ENCODE measurements around the gene RUNX3.
A peak's percentile ranks its signal among the peaks of the same experiment; 100 is the strongest.
"Not testable (repeated sequence)": the region's sequence is repeated elsewhere in the genome, so short reads cannot be mapped to it uniquely, and the experiment has no call there.

Gene RUNX3

DNA sequence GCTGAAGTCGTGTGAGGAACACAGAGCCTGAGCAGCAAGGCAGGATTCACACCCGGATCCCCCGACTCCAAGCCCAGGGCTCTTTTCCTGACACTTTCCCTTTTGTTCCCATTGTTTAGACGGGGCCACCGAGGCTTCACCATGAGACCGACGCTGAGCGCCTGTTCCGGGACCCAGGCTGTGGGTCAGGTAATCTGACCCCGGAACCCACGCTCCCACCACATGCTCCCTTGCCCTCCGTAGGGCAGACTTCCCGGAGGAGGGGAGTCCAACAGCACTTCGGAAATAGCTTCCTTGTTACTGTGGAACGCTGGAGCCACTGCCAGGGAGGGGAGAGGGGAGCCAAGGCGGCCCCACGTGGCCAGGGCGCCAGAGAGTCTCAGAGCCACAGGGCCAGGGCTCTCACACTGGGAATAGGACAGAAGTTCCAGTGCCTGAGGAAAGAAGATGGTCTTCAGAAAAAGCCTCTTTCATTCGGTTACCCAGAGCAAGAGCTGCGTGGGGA is 18.4 kb downstream of the RUNX3 start:
- DNase-seq, result no peak

DNA sequence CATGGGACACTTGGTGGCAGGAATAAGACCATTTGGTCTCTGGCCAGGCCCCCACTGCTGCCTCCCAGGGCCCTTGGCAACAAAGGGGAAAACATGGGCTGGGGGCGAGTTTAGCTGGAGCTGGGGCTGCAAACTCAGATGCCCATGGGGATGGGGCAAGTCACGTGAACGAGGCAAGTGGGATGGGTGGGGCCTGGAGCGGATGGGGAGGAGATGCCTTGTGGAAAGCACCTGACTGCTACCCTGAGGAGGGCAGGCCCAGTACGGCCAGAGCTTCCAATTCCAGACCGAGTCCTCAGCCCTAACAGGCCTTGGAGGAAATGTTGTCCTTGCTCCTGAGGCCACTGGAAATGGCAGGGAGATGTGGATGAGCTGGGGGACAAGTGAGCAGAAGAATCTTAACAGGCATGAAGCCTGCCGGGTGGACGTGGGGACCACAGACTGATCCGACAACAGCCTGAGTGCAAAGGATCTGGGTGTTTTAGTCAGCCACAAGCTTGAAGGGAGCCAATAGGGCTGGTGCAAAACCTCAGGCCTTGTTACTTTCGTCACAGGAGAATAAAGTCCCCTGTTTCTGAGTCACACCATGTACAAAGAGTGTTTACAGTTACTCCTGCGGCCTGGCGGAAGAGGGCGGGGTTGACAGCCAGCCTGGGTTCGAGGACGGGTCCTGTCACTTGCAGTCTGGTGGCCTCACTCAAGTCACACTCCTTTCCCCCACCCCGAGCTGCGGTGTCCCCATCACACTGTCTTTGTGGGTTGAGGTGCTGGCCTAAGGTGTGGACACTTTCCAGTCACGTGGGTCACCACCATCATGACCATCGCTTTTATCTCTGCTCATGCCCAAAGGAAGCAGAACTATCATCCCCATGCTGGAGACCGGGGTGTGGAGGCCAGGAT is 19.1 kb downstream of the RUNX3 start:
- peak; percentile 56 for DNase-seq

DNA sequence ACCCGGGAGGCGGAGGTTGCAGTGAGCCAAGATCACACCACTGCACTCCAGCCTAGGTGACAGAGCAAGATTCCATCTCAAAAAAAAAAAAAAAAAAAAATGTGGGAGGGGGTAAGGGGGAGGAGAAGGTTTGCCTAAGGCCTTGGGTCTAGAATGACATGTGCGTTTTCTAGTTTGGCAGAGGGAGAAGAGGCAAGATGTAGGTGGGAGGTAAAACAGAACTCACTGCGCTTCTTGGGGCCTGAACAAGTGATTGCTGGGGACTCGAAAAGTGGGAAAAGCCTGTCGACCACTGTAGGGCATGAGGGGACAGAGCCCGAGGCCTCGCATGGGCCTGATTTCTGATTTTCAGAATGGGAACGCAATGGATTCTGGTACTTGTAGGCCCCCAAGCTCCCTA is 19.9 kb downstream of the RUNX3 start:
- DNase-seq, result no peak

DNA sequence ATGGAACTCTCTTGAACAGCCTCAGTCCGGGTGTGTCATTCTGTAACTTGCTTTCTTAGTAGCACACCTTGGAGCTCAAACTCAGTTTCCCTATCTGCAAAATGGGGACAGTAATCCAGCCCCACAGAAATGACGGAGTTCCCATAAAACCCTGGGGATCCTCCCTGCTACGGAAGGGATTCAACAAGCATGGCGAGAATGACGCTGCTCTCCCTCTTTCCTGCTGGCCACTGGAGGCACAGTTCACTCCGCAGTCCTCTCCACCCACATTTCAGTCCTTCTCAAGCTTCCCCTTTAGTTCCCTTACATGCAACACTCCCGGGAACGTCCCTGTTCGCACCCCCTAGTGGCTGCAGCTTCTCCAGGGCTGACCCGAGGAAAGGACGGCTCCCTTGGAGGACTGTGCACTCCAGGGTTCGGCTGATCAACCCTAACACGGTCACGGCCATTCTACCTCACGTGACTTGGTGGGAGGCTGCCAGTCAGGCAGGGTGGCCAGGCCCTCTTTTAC is 20.6 kb downstream of the RUNX3 start:
- no peak for DNase-seq

DNA sequence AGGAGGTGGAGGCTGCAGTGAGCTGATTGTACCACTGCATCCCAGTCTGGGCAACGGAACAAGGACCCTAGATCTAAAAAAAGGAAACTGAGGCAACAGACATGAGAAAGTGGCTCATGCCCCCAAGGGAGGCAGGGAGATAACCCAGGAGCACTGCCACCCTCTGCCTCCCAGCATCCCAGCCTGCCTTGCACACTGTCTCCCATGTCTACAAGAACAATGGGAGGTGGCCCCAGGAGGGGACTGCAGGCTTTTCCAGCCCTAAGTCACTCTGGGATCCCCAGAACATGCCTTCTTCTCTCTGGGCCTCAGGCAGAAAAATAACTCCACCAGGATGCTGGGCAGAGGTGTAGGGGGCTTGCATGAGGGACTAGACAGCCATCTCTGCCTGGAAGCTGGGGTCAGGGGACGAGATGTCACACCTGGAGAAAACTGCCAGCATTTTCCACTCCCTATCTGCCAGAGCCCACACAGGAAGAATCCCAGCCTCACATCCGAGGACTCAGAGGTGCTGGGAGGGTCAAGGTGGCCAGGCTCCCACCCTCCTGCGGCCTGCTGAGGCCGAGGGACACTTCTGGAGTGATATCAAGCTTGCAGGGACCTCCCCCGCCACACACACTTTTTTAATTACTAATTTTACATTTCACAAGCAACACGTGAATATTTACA is 21.4 kb downstream of the RUNX3 start:
- no peak for DNase-seq

DNA sequence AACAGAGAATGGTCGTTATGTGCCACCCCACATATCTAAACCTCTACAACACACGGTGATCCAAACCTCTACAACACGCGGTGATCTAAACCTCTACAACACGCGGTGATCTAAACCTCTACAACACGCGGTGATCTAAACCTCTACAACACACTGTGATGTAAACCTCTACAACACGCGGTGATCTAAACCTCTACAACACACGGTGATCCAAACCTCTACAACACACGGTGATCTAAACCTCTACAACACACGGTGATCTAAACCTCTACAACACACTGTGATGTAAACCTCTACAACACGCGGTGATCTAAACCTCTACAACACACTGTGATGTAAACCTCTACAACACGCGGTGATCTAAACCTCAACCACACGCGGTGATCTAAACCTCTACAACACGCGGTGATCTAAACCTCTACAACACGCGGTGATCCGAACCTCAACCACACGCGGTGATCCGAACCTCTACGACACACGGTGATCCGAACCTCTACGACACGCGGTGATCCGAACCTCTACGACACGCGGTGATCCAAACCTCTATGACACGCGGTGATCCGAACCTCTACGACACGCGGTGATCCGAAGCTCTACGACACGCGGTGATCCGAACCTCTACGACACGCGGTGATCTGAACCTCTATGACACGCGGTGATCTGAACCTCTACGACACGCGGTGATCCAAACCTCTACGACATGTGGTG is 22.3 kb downstream of the RUNX3 start:
- not testable (repeated sequence) for DNase-seq

DNA sequence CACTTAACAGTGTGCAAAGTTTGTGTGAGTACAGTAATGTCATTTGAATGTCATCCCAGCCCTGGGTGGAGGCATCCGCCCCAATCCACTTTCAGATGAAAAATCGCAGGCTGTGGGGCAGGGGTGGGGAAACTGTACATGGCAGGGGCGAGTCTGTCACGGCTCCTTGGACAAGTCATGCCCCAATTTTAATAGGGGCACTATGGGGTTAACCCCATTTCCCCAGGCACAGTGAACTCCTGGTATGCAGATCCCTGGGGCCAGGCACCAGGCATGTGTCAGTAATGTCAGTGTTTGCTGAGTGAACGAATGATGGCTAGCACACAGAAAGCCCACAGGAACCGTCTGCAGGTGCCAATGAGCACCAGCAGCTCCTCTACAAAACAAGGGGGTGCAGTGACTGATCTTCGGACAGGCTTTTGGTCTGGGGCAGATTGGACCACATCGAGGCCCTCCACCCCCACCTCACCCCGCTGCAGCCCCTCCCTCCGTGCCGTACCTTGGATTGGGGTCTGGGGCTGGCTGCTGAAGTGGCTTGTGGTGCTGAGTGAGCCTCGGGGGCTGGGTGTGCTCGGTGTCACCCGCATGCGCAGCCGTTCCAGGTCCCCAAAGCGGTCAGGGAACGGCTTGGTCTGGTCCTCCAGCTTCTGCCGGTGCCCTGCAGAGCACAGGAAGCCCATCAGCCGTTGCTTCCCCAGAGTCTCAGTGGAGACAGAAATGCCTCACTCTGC is 23.2 kb downstream of the RUNX3 start:
- no peak for DNase-seq

DNA sequence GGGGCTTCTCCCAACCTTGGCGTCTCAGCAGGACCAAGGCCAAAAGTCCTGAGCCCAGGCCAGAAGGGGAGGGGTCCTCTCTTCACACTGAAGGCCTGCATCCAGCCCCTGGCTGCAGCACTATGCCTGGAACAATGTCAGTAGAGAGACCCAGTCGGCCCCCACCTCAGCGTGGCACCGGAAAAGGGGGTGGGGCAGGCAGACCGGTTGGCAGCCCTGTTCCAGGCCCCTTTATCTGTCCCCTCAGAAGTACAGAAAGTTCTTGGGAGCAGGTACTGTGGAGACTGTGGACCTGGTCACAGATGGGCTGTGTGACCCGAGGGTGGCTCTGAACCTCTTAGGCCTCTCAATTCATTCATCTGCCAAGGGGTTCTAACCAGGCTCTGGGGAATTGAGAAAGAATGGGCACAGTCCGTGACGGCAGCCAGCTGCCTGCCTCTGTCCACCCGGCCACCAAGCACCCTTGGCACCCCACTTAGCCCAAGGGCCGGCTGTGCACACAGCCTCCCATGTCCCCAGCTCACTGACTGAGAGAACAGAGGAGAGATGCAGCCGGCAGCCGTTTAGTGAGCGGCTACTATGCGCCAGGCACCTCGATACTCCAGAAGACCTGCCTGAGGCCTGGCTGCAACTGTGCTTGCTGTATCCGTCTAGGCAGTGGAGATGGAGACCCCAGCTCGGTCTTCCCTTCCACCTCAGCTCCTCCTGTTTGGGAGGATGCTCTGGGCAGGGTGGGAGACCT is 23.9 kb downstream of the RUNX3 start:
- peak; percentile 25 for DNase-seq

DNA sequence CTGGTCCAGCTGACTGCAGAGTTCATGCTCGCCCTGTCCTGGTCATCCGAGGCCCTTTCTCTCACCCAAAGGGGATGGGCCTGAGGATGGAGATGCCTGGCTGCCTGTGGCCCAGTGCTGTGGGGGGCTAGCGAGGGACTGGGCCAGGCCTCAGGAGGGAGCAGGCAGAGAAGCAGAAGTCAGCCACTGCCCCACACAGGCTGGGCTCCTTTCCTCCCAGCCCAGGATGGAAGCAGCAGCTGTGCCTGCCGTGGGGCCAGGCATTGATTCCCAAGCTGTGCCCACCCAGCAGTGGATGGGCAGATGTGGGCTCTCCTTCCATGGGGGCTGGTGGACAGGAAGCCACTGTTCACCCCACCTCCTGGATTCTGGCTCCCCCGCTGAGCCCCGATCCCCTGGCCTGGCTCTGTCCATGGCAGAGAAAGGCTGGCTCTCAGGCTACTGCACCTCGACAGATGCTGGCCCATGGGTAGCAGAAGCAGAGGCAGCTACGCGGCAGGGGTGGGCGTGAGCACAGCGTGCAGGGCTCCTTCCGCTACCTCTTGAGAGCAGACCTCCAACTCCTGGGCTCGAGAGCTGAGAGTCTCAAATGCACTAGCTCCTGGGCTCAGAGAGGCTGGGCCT is 24.6 kb downstream of the RUNX3 start:
- DNase-seq, result peak; percentile 17

DNA sequence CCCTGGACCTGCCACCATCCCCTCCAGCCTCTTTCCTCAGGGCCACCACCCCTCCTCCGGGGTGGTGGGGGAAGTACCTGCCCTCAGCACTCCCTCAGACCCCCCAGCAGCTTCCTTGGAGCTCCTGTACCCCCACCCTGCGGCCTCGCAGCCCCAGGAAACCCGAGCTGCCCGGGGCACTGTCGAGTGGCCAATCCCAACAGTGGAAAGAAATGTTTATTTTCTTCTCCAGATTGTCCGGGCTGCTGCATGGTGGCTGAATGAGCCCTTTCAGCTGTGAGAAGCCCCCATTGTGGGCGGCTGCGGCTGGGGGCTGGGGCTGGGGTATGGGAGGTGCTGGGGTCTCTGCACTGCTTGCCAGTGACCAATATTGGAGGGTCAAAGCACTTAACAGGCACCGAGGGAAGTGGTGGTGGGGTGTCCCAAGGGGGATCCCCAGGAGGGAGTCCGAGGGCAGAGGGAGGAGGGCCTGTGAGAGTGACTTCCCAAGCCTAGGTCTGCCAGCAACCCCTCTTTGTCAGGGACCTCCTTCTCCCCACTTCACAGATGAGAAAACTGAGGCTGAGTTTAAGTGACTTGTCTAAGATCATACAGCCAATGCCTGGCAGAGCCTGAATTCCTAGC is 25.2 kb downstream of the RUNX3 start:
- DNase-seq, result peak; percentile 17

DNA sequence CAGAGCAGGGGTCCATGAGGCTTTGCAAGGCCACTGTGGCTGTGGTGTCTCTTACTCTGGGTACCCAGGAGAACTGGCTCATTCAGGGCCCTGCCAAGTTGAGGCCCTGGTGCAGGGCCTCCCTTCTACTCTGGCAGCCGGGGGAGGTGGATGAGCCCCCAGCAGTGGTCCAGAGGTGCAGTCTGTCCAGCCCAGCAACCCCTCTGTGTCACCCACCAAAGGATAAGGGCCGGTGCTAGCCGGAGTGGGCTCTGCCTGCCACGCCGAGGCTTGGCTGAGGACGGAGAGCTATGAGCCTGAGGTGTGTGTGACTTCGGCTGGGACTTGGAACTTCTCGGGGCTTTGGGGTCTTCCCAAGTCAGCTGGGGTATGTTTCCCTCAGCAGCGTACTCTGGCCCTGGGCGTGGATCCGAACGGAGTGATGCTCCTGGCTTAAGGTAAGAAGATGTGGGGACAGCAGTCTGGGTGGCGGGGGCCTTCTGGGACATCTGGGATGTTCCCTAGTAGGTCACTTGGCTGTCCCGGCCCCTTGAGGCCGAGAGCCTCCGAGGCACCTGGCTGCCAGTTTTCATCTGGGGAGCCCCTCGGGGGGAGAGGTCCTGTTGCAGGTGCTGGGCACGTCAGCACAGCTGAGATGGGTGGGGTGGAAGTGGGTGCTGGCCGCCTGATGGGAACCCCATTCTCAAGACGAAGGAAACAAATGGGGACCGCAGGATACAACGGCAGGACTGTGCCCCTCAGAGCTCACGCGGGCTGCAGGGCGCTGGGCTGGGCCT is 25.9 kb downstream of the RUNX3 start:
- peak; percentile 28 for DNase-seq

DNA sequence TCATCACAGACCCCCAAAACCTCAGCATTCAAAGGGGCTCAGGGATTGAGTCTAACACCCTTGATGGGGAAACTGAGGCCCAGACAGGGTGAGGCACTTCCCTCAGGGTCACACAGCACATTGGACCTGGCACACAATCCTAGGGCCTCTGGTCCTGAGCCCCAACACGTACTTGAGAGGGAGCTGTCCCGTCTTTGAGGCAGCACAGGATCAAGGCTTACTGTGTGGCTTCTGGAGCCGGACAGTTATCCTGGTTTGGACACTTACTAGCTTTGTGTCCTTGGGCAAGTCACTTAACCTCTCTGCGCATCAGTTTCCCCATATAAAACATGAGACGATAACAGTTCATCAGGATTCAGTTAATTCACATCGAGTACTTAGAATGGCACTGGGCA is 26.5 kb downstream of the RUNX3 start:
- DNase-seq, result peak; percentile 17

DNA sequence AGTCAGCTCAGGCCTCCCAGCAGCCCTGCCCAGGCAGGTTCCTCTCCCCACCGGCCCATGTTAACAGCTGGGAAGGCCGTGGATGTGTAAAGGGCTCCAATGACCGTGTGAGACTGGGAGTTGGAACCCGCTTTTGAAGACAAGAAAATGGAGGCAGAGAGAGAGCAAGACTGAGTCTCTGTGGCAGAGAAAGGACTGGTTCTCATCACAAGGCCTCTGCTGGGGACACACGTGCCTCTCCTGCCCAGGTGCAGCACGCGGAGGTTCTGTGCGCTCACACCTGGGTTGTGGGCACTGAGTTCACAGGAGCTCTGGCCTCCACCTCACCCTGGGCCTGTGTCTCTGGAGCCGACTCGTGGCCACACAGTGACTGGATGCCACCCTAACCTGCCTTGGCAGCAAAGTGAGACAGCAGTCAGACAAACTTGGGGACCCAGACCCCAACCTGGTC is 27.0 kb downstream of the RUNX3 start:
- DNase-seq, result peak; percentile 24

DNA sequence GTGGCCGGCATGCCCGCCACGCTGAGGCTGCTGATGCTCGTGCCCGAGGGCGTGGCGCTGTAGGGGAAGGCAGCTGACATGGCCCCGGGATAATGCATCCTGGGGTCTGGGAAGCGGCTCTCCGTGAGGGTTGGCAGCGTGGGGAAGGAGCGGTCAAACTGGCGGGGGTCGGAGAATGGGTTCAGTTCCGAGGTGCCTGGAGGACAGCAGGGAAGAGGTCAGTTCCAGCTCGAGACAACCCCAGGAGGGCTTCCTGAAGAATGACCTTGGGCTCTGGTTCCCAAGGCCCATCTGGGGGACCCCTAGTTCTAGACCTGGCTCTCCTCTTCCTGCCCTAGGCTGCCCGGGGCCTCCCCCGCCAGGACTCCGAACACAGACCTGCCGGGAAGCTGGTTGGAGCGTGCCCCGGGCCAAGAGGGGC is 27.6 kb downstream of the RUNX3 start:
- DNase-seq, result peak; percentile 12

DNA sequence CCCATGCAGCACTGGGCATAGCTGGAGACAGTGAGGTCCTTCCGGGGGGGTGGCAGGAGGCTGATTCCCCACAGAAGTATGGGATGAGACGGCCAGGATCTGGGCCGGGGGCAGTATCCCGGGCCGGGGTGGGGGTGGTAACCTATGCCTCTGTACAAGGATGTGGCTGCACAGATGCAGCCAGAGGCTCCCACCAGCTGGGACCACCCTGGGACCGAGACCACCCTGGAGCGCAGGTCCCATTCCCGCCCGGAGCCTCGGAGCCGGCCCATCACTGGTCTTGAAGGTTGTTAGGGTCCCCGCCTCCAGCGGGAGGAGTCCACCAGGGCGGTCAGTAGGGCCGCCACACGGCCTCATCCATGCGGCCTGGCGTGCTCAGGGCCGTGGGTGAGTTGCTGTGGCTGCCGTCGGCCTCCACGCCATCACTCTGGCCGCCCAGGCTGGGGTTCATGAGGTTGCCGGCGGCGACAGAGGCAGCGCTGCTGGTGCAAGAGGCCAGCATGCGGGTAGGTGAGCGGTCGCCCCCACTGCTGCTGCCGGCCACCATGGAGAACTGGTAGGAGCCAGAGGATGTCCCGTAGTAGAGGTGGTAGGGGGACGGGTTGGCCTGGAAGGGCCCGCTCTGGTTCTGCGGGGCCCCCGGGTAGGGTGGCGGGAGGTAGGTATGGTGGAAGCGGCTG is 28.1 kb downstream of the RUNX3 start:
- peak; percentile 27 for DNase-seq

DNA sequence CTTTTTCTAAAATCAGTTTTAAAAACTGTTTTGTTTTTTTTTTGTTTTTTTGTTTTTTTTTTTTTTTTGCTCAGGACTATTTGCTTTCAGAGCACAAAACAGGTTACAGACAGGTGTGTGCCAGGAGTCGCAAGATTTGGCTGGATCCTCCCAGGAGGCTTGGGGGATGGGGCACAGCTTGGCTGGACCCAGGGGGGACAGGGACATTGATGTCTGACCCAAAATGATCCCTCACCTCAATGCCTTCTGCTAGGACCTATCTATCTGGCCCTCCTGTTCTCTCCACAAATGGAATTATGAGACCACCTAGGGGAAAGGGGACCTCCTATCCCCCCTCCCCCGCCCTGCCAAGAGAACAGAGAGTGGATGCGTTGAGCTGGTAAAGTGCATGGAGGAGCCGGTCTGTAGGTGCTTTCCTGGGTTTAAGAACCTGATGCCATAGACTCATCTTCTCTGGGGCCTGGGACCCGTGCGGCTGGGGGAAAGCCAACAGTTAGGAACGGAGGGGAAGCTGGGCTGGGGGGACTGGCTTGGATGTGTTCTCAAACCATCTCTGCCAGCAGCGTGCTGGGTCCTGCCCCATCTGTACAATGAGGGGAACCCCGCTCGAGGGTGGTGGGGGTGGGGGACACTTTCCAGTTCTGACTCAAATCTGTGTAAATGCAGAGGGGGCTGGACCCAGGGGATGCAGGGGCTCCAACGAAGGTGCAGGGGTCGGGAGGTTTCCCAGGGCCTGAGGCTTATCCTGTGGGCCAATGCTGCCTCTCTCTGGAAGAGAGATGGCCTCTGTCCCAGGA is 28.9 kb downstream of the RUNX3 start:
- peak; percentile 20 for DNase-seq

DNA sequence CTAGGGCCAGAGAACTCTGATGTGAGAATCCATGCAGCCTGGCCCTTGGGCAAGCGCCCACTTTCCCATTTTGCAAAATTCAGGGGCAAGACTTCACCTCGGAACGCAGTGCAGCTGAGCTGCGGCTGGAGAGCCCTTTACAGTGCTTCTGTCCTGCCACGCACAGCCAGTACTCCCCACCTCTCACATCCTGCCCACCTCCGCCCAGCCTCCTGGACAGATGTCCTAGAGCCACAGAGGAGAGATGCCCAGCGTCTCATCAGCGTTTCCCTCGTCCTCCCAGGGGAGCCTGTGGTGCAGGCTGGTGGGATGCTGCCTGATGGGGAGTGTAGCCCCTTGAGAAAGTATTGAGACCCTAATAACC is 29.6 kb downstream of the RUNX3 start:
- DNase-seq, result peak; percentile 26

All from activated CD4-positive, CD25-positive, alpha-beta regulatory T cell treated with anti-CD3 and anti-CD28 coated beads, Interleukin-2, amount 50 U/mL, for 72 hours (primary cell).